Measurements from ENCODE around the gene LAIR2.

LAIR2 gene

DNA sequence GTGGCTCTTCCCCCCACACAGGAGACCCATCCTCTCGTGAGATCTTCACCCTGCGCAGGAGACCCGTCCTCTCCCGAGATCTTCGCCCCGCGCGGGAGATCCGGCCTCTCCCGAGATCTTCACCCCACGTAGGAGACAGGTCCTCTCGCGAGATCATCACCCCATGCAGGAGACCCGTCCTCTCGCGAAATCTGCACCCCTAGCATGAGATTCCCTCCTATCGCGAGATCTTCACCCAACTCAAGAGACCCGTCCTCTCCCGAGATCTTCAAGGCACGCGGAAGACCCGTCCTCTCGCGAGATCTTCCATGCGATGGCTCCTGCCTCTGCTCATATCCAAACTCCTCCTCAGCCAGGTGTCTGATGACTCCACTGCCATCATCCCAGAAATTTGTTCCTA lies 24.3 kb downstream of the LAIR2 start:
- Mint-ChIP-seq H3K4me1 (no peaks in the 10 kb centered on the region), H3K9me3 (peaks cover 87% of the 10 kb centered on the region), H3K36me3 (ENCODE audit: low read depth) (no peaks in the 10 kb centered on the region), H3K4me3 (no peak overlapping the region), H3K27ac (no peak overlapping the region), H3K27me3 (ENCODE audit: low read depth, poor library complexity) (peaks cover 7% of the 10 kb centered on the region)
- TF ChIP-seq, protein P1, sequence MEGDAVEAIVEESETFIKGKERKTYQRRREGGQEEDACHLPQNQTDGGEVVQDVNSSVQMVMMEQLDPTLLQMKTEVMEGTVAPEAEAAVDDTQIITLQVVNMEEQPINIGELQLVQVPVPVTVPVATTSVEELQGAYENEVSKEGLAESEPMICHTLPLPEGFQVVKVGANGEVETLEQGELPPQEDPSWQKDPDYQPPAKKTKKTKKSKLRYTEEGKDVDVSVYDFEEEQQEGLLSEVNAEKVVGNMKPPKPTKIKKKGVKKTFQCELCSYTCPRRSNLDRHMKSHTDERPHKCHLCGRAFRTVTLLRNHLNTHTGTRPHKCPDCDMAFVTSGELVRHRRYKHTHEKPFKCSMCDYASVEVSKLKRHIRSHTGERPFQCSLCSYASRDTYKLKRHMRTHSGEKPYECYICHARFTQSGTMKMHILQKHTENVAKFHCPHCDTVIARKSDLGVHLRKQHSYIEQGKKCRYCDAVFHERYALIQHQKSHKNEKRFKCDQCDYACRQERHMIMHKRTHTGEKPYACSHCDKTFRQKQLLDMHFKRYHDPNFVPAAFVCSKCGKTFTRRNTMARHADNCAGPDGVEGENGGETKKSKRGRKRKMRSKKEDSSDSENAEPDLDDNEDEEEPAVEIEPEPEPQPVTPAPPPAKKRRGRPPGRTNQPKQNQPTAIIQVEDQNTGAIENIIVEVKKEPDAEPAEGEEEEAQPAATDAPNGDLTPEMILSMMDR (IDR thresholded peaks at IDR 0.05), result no peak
- no peak for DNase-seq

DNA sequence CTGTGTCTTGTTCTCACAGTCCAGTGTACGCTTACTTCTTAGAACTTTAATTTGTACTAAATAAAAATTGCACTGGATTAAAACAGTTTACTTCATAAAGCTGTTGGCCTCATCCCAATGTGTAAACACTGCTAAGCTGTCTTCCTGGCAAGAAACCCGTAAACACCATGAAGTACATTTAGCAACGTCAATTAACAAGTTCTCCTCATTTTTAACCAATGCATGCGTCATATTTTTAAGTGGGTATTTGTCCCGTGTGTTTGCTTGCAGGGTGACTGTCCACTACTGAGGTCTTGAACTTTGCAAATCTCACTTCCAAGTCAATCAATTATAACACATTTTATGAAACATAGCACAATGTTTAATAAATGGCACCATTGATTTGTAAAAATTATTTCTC lies 28.2 kb downstream of the LAIR2 start:
- TF ChIP-seq, protein P1 (IDR thresholded peaks at IDR 0.05), result no peak
- H3K36me3 Mint-ChIP-seq (ENCODE audit: low read depth), result no peaks in the 10 kb centered on the region
- peaks cover 90% of the 10 kb centered on the region for H3K9me3 Mint-ChIP-seq
- no peaks in the 10 kb centered on the region for H3K4me1 Mint-ChIP-seq
- peaks cover 11% of the 10 kb centered on the region for H3K27me3 Mint-ChIP-seq (ENCODE audit: low read depth, poor library complexity)
- H3K27ac Mint-ChIP-seq, result no peak overlapping the region
- H3K4me3 Mint-ChIP-seq, result no peak overlapping the region
- no peak for DNase-seq

DNA sequence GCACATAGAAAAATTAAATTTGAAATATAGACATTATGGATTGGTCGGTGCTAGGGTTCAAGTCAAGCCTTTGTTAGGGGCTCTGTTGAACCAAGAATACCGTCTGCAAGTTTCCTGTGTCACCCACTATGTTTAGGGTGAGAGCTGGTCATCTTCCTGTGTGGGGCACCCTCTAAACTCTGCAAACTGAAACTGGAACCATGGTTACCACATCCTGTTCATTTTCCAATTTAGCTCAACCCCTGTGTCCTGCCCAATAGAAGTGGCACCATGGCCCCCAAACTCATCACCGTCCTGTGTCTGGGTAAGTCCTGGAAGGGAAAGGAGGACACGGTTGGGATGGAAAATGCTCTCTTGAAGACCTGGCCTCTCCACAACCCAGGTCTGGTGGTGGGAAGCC lies 29.9 kb downstream of the LAIR2 start:
- Mint-ChIP-seq H3K27ac (no peak overlapping the region), H3K4me1 (no peaks in the 10 kb centered on the region), H3K27me3 (ENCODE audit: low read depth, poor library complexity) (peaks cover 5% of the 10 kb centered on the region), H3K36me3 (ENCODE audit: low read depth) (no peaks in the 10 kb centered on the region), H3K9me3 (peaks cover 90% of the 10 kb centered on the region), H3K4me3 (no peak overlapping the region)
- DNase-seq, result no peak
- TF ChIP-seq, protein P1 (IDR thresholded peaks at IDR 0.05), result no peak

DNA sequence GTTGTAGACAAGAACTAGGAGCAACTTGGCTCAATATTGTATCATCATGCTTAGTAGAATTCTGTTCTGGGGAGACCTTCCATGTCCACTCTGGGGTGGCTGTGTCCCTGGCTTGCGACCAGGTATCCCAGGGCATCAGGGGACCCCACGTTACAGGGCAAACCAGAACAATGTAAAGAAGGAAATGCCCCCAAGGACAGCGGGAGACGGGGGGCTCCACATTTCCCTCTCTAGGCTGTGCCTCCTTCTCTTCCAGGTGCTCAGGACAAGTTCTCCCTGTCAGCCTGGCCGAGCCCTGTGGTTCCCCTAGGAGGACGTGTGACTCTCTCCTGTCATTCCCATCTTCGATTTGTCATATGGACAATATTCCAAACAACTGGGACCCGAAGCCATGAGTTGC lies 30.8 kb downstream of the LAIR2 start:
- H3K9me3 Mint-ChIP-seq, result peaks cover 88% of the 10 kb centered on the region
- H3K36me3 Mint-ChIP-seq (ENCODE audit: low read depth), result no peaks in the 10 kb centered on the region
- TF ChIP-seq, protein P1 (IDR thresholded peaks at IDR 0.05), result no peak
- peaks cover 5% of the 10 kb centered on the region for H3K27me3 Mint-ChIP-seq (ENCODE audit: low read depth, poor library complexity)
- no peak for DNase-seq
- no peak overlapping the region for H3K4me3 Mint-ChIP-seq
- no peak overlapping the region for H3K27ac Mint-ChIP-seq
- no peaks in the 10 kb centered on the region for H3K4me1 Mint-ChIP-seq

- no peaks in the 10 kb centered on the region for H3K4me1 Mint-ChIP-seq
- peaks cover 5% of the 10 kb centered on the region for H3K27me3 Mint-ChIP-seq (ENCODE audit: low read depth, poor library complexity)
- no peak for DNase-seq
- H3K9me3 Mint-ChIP-seq, result peaks cover 88% of the 10 kb centered on the region
- TF ChIP-seq, protein P1 (IDR thresholded peaks at IDR 0.05), result no peak
- no peak overlapping the region for H3K4me3 Mint-ChIP-seq
- H3K27ac Mint-ChIP-seq, result no peak overlapping the region
- no peaks in the 10 kb centered on the region for H3K36me3 Mint-ChIP-seq (ENCODE audit: low read depth)
These were observed 31.5 kb downstream of the LAIR2 start for GRCh38 chr19:54534156-54534555.

DNA sequence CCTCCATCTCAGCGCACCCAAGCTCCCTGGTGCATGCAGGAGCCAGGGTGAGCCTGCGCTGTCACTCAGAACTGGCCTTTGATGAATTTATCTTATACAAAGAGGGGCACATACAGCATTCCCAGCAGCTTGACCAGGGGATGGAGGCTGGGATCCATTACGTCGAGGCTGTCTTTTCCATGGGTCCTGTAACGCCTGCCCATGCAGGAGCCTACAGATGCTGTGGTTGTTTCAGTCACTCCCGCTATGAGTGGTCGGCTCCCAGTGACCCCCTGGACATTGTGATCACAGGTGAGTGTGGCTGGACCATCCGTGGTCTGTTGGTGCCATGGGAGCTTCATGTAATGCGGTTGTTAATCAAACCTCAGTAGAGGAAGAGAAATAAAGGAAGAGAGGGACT lies 33.0 kb downstream of the LAIR2 start:
- Mint-ChIP-seq H3K36me3 (ENCODE audit: low read depth) (no peaks in the 10 kb centered on the region), H3K4me3 (no peak overlapping the region), H3K27ac (no peak overlapping the region), H3K4me1 (no peaks in the 10 kb centered on the region), H3K27me3 (ENCODE audit: low read depth, poor library complexity) (peaks cover 5% of the 10 kb centered on the region), H3K9me3 (peaks cover 89% of the 10 kb centered on the region)
- DNase-seq, result no peak
- TF ChIP-seq, protein P1 (IDR thresholded peaks at IDR 0.05), result no peak
